GM19467 (cell line): ENCODE results near the gene DGKA.
A peak's percentile ranks its signal among the peaks of the same experiment; 100 is the strongest.
"Not testable (repeated sequence)": the region's sequence is repeated elsewhere in the genome, so short reads cannot be mapped to it uniquely, and the experiment has no call there.

Experiments
- ATAC-seq: cut with Tn5 transposase; IDR thresholded peaks from one replicate; pipeline ENCODE4 v1.9.1; 2021; ENCODE audit warnings: mild to moderate bottlenecking, moderate library complexity; ENCODE audit not compliant: unreplicated experiment

Gene DGKA

GRCh38 chr12:55996715-55997534, 66.0 kb downstream of the DGKA start, which contains the start of gene SUOX:
SUOX (plus strand) TSS chr12:55997276; CDS start chr12:56002222, 4,946 bp downstream.
- ATAC-seq = peak; percentile 97

- peak; percentile 4 for ATAC-seq
Measured at GRCh38 chr12:55997535-55997859, 66.5 kb downstream of the DGKA start.

- ATAC-seq = not testable (repeated sequence)
Measured at GRCh38 chr12:55999522-55999921, 68.6 kb downstream of the DGKA start.

- ATAC-seq = not testable (repeated sequence)
Measured at GRCh38 chr12:55999999-56000540, 69.1 kb downstream of the DGKA start.

GRCh38 chr12:56001487-56002100, 70.6 kb downstream of the DGKA start:
- no peak for ATAC-seq

- ATAC-seq = not testable (repeated sequence)
Measured at GRCh38 chr12:56003376-56003775, 72.4 kb downstream of the DGKA start.
